Astrocyte (in vitro differentiated cells and primary cell): ENCODE measurements around the gene RALGPS1. TPM values are rescaled to one million over a fixed set of nuclear protein-coding genes. Genes with fewer than 3 reads are reported as not detected.

Experiments
- DNase-seq: peaks from one replicate; pipeline ENCODE4 v3.0.0-alpha.2; 2010; ENCODE audit warnings: low read depth
- FAIRE-seq: peaks from 2 replicates; lab custom pipeline; 2011; peaks lifted over from hg19 to GRCh38; lab: Jason Lieb, UNC
- H2AFZ ChIP-seq: 2 replicates; pipeline ENCODE4 v1.6.0; 2012; ENCODE audit warnings: low read depth, low read length, inconsistent platforms
- H3K27ac ChIP-seq: 2 replicates; pipeline ENCODE4 v1.5.1; 2011; ENCODE audit warnings: low read depth, low read length, inconsistent platforms
- H3K27me3 ChIP-seq: 2 replicates; pipeline ENCODE4 v1.6.0; 2011; ENCODE audit warnings: low read length, inconsistent platforms; ENCODE audit not compliant: insufficient read depth
- H3K36me3 ChIP-seq: 2 replicates; pipeline ENCODE4 v1.5.1; 2011; ENCODE audit warnings: low read length, inconsistent platforms; ENCODE audit not compliant: insufficient read depth
- H3K4me1 ChIP-seq: 2 replicates; pipeline ENCODE4 v1.5.1; 2011; ENCODE audit warnings: low read length, inconsistent platforms; ENCODE audit not compliant: insufficient read depth
- H3K4me2 ChIP-seq: 2 replicates; pipeline ENCODE4 v1.6.0; 2012; ENCODE audit warnings: low read length, inconsistent platforms
- H3K4me3 ChIP-seq: 2 replicates; pipeline ENCODE4 v1.5.1; 2011; ENCODE audit warnings: low read depth, mild to moderate bottlenecking, low read length, inconsistent platforms; ENCODE audit not compliant: insufficient read depth
- H3K79me2 ChIP-seq: 2 replicates; pipeline ENCODE4 v1.6.0; 2012; ENCODE audit warnings: mild to moderate bottlenecking, low read length, inconsistent platforms; ENCODE audit not compliant: insufficient read depth
- H3K9ac ChIP-seq: 2 replicates; pipeline ENCODE4 v1.6.0; 2012; ENCODE audit warnings: mild to moderate bottlenecking, low read length, inconsistent platforms
- H3K9me3 ChIP-seq: 2 replicates; pipeline ENCODE4 v1.5.1; 2012; ENCODE audit warnings: low read depth, mild to moderate bottlenecking, low read length, inconsistent platforms; ENCODE audit not compliant: insufficient read depth
- H4K20me1 ChIP-seq: 2 replicates; pipeline ENCODE4 v1.6.0; 2012; ENCODE audit warnings: low read length, inconsistent platforms; ENCODE audit not compliant: insufficient read depth
- H3K27ac Mint-ChIP-seq: one replicate; pipeline ENCODE4 v1.8.0; 2021; ENCODE audit warnings: mild to moderate bottlenecking, mixed read lengths; ENCODE audit not compliant: unreplicated experiment
- H3K27me3 Mint-ChIP-seq: one replicate; pipeline ENCODE4 v1.8.0; 2021; ENCODE audit warnings: low read depth, mixed read lengths; ENCODE audit not compliant: unreplicated experiment
- H3K36me3 Mint-ChIP-seq: one replicate; pipeline ENCODE4 v1.8.0; 2021; ENCODE audit warnings: low read depth, mixed read lengths; ENCODE audit not compliant: unreplicated experiment
- H3K4me1 Mint-ChIP-seq: one replicate; pipeline ENCODE4 v1.8.0; 2021; ENCODE audit warnings: low read depth, mixed read lengths; ENCODE audit not compliant: unreplicated experiment
- H3K4me3 Mint-ChIP-seq: one replicate; pipeline ENCODE4 v1.8.0; 2021; ENCODE audit warnings: mild to moderate bottlenecking, moderate library complexity, mixed read lengths; ENCODE audit not compliant: unreplicated experiment
- H3K9me3 Mint-ChIP-seq: one replicate; pipeline ENCODE4 v1.8.0; 2021; ENCODE audit warnings: mild to moderate bottlenecking, mixed read lengths; ENCODE audit not compliant: unreplicated experiment
- CTCF ChIP-seq: IDR thresholded peaks from 2 replicates; pipeline ENCODE4 v1.5.1; 2011; ENCODE audit warnings: low read depth, mild to moderate bottlenecking, inconsistent platforms, low read length, moderate library complexity; ENCODE audit not compliant: insufficient read depth
- EZH2 ChIP-seq: IDR thresholded peaks from 2 replicates; pipeline ENCODE4 v1.6.1; 2012; ENCODE audit warnings: mild to moderate bottlenecking, low read length, inconsistent platforms; ENCODE audit not compliant: insufficient read depth
- total RNA-seq: library from RNA; stranded (reverse); gene quantifications from 2 replicates; pipeline ENCODE4 v1.2.1, GENCODE V29; 2021

The RALGPS1 gene
- total RNA-seq, 1 donor from 2014 or later = 2.8 TPM

GRCh38 chr9:127142291-127142690 lies 227.7 kb downstream of the RALGPS1 start:
- no peak for FAIRE-seq
- H3K4me1 Mint-ChIP-seq = peaks cover 13% of the 10 kb centered on the region
- H3K9ac ChIP-seq = no peak overlapping the region
- no peak for TF ChIP-seq CTCF
- no peak for TF ChIP-seq EZH2
- no peaks in the 10 kb centered on the region for H4K20me1 ChIP-seq
- H3K4me3 ChIP-seq = no peak overlapping the region
- no peaks in the 10 kb centered on the region for H3K79me2 ChIP-seq
- DNase-seq = no peak
- H3K27ac ChIP-seq = no peak overlapping the region
- H3K36me3 Mint-ChIP-seq = no peaks in the 10 kb centered on the region
- H3K27me3 Mint-ChIP-seq = peaks cover 18% of the 10 kb centered on the region
- H3K4me2 ChIP-seq = no peak overlapping the region
- H3K27me3 ChIP-seq = peaks cover 5% of the 10 kb centered on the region
- no peaks in the 10 kb centered on the region for H3K9me3 ChIP-seq
- H3K36me3 ChIP-seq = no peaks in the 10 kb centered on the region
- peaks cover 2% of the 10 kb centered on the region for H3K9me3 Mint-ChIP-seq
- H2AFZ ChIP-seq = no peak overlapping the region
- no peaks in the 10 kb centered on the region for H3K4me1 ChIP-seq
- no peak overlapping the region for H3K4me3 Mint-ChIP-seq
- H3K27ac Mint-ChIP-seq = no peak overlapping the region

GRCh38 chr9:127142931-127143464 lies 228.4 kb downstream of the RALGPS1 start:
- FAIRE-seq = no peak
- peaks cover 14% of the 10 kb centered on the region for H3K4me1 Mint-ChIP-seq
- TF ChIP-seq EZH2 (no peak), CTCF (no peak)

GRCh38 chr9:127143920-127144465 lies 229.4 kb downstream of the RALGPS1 start:
- Histone ChIP-seq H3K4me3 (no peak overlapping the region), H3K4me2 (no peak overlapping the region), H3K27ac (no peak overlapping the region), H3K9me3 (no peaks in the 10 kb centered on the region), H3K79me2 (no peaks in the 10 kb centered on the region), H2AFZ (no peak overlapping the region), H4K20me1 (no peaks in the 10 kb centered on the region), H3K9ac (no peak overlapping the region), H3K36me3 (no peaks in the 10 kb centered on the region), H3K27me3 (peaks cover 3% of the 10 kb centered on the region), H3K4me1 (no peaks in the 10 kb centered on the region)
- no peak for FAIRE-seq
- TF ChIP-seq EZH2 = no peak
- no peak for TF ChIP-seq CTCF
- no peak for DNase-seq
- Mint-ChIP-seq H3K27me3 (peaks cover 10% of the 10 kb centered on the region), H3K9me3 (peaks cover 5% of the 10 kb centered on the region), H3K4me1 (peaks cover 14% of the 10 kb centered on the region), H3K36me3 (no peaks in the 10 kb centered on the region), H3K4me3 (no peak overlapping the region), H3K27ac (no peak overlapping the region)

More at GRCh38 chr9:127142931-127143464, 228.4 kb downstream of the RALGPS1 start:
- H3K4me3 Mint-ChIP-seq = no peak overlapping the region
- H3K27me3 Mint-ChIP-seq = peaks cover 15% of the 10 kb centered on the region
- peaks cover 5% of the 10 kb centered on the region for H3K9me3 Mint-ChIP-seq
- Histone ChIP-seq H3K27ac (no peak overlapping the region), H3K9me3 (no peaks in the 10 kb centered on the region), H3K27me3 (peaks cover 4% of the 10 kb centered on the region), H3K79me2 (no peaks in the 10 kb centered on the region), H3K4me2 (no peak overlapping the region), H3K4me1 (no peaks in the 10 kb centered on the region), H2AFZ (no peak overlapping the region), H3K4me3 (no peak overlapping the region), H3K9ac (no peak overlapping the region), H3K36me3 (no peaks in the 10 kb centered on the region), H4K20me1 (no peaks in the 10 kb centered on the region)
- H3K27ac Mint-ChIP-seq = no peak overlapping the region
- no peaks in the 10 kb centered on the region for H3K36me3 Mint-ChIP-seq
- no peak for DNase-seq
